Vagina (tissue), 2 donors: ENCODE results near the gene HFE. TPM values are rescaled to one million over a fixed set of nuclear protein-coding genes. Genes with fewer than 3 reads are reported as not detected.
A peak's percentile ranks its signal among the peaks of the same experiment; 100 is the strongest.

Experiments
- DNase-seq, 2 donors: peaks; one replicate each; pipeline ENCODE4 v3.0.0-alpha.2; 2017; ENCODE audit errors: extremely low spot score in 2 of 2
- H3K27ac ChIP-seq: fragments of 200-600 bp; sonication (generic); one replicate; pipeline ENCODE4 v1.5.1; 2019
- H3K27me3 ChIP-seq: fragments of 200-600 bp; sonication (generic); one replicate; pipeline ENCODE4 v1.5.1; 2019
- H3K36me3 ChIP-seq, 2 donors: fragments of 200-600 bp; sonication (generic); one replicate each; pipeline ENCODE4 v1.5.1; 2017 to 2019
- H3K4me1 ChIP-seq: fragments of 200-600 bp; sonication (generic); one replicate; pipeline ENCODE4 v1.5.1; 2019
- H3K4me3 ChIP-seq, 2 donors: fragments of 200-600 bp; sonication (generic); 1 replicate in 1 of 2; 2 replicates in 1 of 2; pipeline ENCODE4 v1.5.1; 2016 to 2019
- H3K9me3 ChIP-seq: fragments of 200-600 bp; sonication (generic); one replicate; pipeline ENCODE4 v1.5.1; 2019
- POLR2A ChIP-seq, 2 donors: fragments of 450-650 bp; IDR thresholded peaks; one replicate each; pipeline ENCODE4 v1.6.1; 2017; ENCODE audit warnings: antibody characterized with exemption in 2 of 2, mild to moderate bottlenecking in 2 of 2, moderate library complexity in 2 of 2
- POLR2AphosphoS5 ChIP-seq, 2 donors: sonication (generic); formaldehyde crosslinking; IDR thresholded peaks; one replicate each; pipeline ENCODE4 v1.9.0; 2017; ENCODE audit warnings: antibody characterized with exemption in 2 of 2, mild to moderate bottlenecking in 2 of 2, low read depth in 1 of 2; ENCODE audit not compliant: insufficient read depth in 1 of 2
- intact Hi-C: fragments of 100-400 bp; cut with DNase I; formaldehyde crosslinking; loops from one replicate; pipeline ENCODE4 v1.15.1; 2023
- total RNA-seq: library from RNA; depleted of rRNA; stranded (reverse); fragments of >200 nt; gene quantifications from one replicate; pipeline ENCODE4 v1.2.3, GENCODE V29; 2016
- TF ChIP-seq, protein P1 (sequence below), 3 experiments: fragments of 450-650 bp in 2 of 3; fragments of 200-600 bp in 1 of 3; sonication (generic) in 1 of 3; IDR thresholded peaks; one replicate each; pipeline ENCODE4 v1.5.1; 2017 to 2019; ENCODE audit warnings: antibody characterized with exemption in 3 of 3, mild to moderate bottlenecking in 2 of 3, moderate library complexity in 2 of 3

HFE gene
- total RNA-seq, 1 donor from 2014 or later: 7.6 TPM

DNA sequence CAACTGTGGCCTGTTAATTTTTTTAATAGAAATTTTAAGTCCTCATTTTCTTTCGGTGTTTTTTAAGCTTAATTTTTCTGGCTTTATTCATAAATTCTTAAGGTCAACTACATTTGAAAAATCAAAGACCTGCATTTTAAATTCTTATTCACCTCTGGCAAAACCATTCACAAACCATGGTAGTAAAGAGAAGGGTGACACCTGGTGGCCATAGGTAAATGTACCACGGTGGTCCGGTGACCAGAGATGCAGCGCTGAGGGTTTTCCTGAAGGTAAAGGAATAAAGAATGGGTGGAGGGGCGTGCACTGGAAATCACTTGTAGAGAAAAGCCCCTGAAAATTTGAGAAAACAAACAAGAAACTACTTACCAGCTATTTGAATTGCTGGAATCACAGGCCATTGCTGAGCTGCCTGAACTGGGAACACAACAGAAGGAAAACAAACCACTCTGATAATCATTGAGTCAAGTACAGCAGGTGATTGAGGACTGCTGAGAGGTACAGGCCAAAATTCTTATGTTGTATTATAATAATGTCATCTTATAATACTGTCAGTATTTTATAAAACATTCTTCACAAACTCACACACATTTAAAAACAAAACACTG lies 10.1 kb downstream of the HFE start:
- Histone ChIP-seq H3K4me1 (no peaks in the 10 kb centered on the region), H3K27me3 (no peaks in the 10 kb centered on the region), H3K36me3 (no peaks in the 10 kb centered on the region), H3K27ac (no peak overlapping the region), H3K4me3 (no peak overlapping the region), H3K9me3 (no peaks in the 10 kb centered on the region)
- intact Hi-C loops: no loop called here
- no peak for DNase-seq
- TF ChIP-seq POLR2A (IDR thresholded peaks at IDR 0.05) (no peak), POLR2AphosphoS5 (IDR thresholded peaks at IDR 0.05; ENCODE audit: insufficient read depth in 1 of 2, low read depth in 1 of 2) (peak in 1 of 2 donors; percentile 37)
- TF ChIP-seq, protein P1, sequence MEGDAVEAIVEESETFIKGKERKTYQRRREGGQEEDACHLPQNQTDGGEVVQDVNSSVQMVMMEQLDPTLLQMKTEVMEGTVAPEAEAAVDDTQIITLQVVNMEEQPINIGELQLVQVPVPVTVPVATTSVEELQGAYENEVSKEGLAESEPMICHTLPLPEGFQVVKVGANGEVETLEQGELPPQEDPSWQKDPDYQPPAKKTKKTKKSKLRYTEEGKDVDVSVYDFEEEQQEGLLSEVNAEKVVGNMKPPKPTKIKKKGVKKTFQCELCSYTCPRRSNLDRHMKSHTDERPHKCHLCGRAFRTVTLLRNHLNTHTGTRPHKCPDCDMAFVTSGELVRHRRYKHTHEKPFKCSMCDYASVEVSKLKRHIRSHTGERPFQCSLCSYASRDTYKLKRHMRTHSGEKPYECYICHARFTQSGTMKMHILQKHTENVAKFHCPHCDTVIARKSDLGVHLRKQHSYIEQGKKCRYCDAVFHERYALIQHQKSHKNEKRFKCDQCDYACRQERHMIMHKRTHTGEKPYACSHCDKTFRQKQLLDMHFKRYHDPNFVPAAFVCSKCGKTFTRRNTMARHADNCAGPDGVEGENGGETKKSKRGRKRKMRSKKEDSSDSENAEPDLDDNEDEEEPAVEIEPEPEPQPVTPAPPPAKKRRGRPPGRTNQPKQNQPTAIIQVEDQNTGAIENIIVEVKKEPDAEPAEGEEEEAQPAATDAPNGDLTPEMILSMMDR (IDR thresholded peaks at IDR 0.05): peak; percentile 67 to 75 (median 69)

DNA sequence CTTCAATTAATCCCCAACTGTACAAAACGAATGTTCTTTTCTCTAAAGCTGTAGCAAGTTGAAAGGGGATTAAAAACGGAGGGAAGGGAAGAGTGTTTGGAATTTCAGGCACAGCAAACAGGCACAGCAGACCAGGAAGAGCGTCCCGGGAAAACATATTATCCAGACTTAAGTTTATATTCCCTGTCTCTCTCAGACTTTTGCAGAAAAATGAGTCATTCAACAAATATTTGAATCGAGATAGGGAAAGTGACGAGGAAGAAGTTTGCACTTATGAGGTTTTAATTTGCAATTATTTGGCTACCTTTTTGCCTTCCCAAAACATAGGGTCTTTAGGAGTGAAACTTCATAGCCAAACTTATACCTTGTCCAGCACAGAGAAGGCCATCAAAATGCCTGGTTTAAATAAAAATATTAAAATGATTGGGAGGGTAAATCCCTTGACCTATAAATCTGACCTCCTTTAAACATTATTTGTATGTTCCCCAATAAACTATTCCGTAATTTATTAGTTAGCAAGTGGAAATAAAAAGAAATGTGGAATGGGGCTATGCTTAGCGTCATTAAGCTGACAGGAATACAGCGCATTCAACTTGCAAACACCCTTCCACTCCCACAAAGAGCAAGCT lies 16.0 kb downstream of the HFE start:
- Histone ChIP-seq H3K4me3 (peak overlapping the region; percentile 5 to 51), H3K9me3 (no peaks in the 10 kb centered on the region), H3K27me3 (no peaks in the 10 kb centered on the region), H3K36me3 (no peaks in the 10 kb centered on the region), H3K4me1 (peaks cover 12% of the 10 kb centered on the region), H3K27ac (no peak overlapping the region)
- DNase-seq: no peak
- no peak for TF ChIP-seq POLR2A (IDR thresholded peaks at IDR 0.05)
- TF ChIP-seq, protein P1 (IDR thresholded peaks at IDR 0.05): no peak
- TF ChIP-seq POLR2AphosphoS5 (IDR thresholded peaks at IDR 0.05; ENCODE audit: insufficient read depth in 1 of 2, low read depth in 1 of 2): no peak
- intact Hi-C loops: loop anchor here (10.0 kb wide), 1 partner anchor 52 kb away; a partner anchor contains a TSS

DNA sequence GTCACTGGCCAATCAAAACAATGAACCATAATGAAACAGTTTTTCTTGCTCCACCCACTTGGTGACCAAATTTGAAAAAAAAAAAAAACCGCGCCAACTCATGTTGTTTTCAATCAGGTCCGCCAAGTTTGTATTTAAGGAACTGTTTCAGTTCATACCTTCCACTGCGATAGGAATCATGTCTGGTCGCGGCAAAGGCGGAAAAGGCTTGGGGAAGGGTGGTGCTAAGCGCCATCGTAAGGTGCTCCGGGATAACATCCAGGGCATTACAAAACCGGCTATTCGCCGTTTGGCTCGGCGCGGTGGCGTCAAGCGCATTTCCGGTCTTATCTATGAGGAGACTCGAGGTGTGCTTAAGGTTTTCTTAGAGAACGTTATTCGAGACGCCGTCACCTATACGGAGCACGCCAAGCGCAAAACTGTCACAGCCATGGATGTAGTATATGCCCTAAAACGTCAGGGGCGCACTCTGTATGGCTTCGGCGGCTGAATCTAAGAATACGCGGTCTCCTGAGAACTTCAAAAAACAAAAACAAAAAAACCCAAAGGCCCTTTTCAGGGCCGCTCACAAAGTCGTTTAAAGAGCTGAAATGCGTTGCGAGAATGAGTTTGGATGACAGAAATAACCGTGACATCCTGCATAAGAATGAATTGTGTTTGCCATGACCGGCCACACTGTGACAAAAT lies 16.7 kb downstream of the HFE start:
- TF ChIP-seq, protein P1 (IDR thresholded peaks at IDR 0.05): peak in 1 of 3 experiments; percentile 43
- TF ChIP-seq POLR2A (IDR thresholded peaks at IDR 0.05) (peak in 1 of 2 donors; percentile 96), POLR2AphosphoS5 (IDR thresholded peaks at IDR 0.05; ENCODE audit: insufficient read depth in 1 of 2, low read depth in 1 of 2) (peak; percentile 99 to 100)
- Histone ChIP-seq H3K27ac (peak overlapping the region; percentile 73), H3K36me3 (no peaks in the 10 kb centered on the region), H3K27me3 (no peaks in the 10 kb centered on the region), H3K4me3 (peak overlapping the region; percentile 44 to 51), H3K4me1 (peaks cover 12% of the 10 kb centered on the region), H3K9me3 (no peaks in the 10 kb centered on the region)
- intact Hi-C loops: loop anchor here (10.0 kb wide), 1 partner anchor 51 kb away; a partner anchor contains a TSS
- peak in 1 of 2 donors; percentile 98 for DNase-seq

DNA sequence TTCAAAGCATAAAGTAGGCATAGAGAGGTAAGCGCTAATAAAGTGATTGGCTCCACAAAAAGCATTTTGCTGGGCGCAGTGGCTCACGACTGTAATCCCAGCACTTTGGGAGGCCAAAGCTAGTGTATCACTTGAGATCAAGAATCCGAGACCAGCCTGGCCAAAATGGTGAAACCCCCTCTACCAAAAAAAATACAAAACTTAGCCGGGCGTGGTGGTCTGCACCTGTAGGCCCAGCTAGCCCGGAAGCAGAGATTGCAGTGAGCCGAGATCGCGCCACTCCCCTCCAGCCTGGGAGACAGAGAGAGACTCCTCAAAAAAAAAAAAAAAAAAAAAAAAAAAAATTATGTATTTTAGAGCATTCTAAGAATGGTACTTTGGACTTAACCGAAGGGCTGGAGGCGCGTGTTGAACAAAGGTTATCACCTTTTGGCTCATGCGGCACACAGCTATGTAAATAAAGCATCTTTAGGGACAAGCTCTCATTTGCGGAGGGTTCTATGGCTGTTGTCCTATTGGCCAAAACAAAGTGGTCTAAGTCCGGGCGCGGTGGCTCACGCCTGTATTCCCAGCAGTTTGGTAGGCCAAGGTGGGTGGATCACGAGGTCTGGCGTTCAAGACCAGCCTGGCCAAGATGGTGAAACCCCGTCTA lies 17.4 kb downstream of the HFE start:
- TF ChIP-seq POLR2AphosphoS5 (IDR thresholded peaks at IDR 0.05; ENCODE audit: insufficient read depth in 1 of 2, low read depth in 1 of 2) (no peak), POLR2A (IDR thresholded peaks at IDR 0.05) (no peak)
- TF ChIP-seq, protein P1 (IDR thresholded peaks at IDR 0.05): no peak
- Histone ChIP-seq H3K9me3 (no peaks in the 10 kb centered on the region), H3K27ac (peak overlapping the region; percentile 73), H3K36me3 (no peaks in the 10 kb centered on the region), H3K4me1 (peaks cover 12% of the 10 kb centered on the region), H3K27me3 (no peaks in the 10 kb centered on the region), H3K4me3 (peak overlapping the region; percentile 44 to 51)
- intact Hi-C loops: loop anchor here (5.0 to 10.0 kb wide), 2 partner anchors 50 to 1023 kb away; a partner anchor contains a TSS
- no peak for DNase-seq
